GM10847 (cell line): Measurements from ENCODE around the gene TSGA10IP.

Experiments
- POLR2A ChIP-seq: IDR thresholded peaks from 2 replicates; pipeline ENCODE4 v1.6.1; 2011; ENCODE audit not compliant: insufficient read length; ENCODE audit errors: extremely low read depth

Gene TSGA10IP

DNA sequence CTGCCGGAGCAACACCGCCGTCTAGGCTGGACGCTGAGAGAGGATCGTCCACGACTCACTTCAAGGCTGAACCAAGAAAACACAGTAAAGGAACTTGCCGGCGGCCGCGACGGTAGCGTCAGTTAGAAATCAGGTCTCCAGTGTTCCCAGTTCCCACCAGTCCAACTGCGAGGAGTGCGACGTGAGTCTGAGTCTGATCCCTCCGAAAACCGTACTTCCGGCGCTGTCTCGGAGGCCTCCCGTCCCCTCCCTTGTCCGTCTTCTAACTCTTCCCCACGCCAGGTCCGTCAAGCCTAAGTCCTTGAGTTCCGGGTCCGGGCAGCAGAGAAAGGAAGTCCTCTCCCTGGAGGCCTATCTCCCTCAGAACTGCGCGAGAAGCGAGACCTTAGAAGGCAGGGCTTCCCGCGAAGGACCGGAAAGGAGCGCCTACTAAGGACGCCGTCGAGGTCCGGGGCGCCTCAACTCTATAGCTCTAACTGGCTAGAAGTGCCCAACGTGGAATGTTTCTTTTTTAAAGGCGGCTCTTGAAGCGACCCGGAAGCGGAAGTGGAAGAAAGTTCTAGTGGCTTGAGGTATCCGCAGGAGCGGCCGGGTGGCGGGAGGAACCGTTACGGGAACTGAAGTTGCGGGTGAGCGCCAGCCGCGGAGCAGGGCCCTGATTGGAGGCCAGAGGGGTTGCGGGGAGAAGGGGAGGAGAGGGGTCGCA, 56.8 kb downstream of the TSGA10IP start, which contains the start of the genes BANF1 and EIF1AD:
Gene BANF1 (plus strand): TSS at position 562 of the 706 bp plus-strand sequence. CDS start 748 bp downstream, outside the sequence.
Gene EIF1AD (minus strand): TSS at position 216 of the 706 bp plus-strand sequence. CDS start 1,768 bp downstream, outside the sequence.
- peak; percentile 75 for TF ChIP-seq POLR2A

DNA sequence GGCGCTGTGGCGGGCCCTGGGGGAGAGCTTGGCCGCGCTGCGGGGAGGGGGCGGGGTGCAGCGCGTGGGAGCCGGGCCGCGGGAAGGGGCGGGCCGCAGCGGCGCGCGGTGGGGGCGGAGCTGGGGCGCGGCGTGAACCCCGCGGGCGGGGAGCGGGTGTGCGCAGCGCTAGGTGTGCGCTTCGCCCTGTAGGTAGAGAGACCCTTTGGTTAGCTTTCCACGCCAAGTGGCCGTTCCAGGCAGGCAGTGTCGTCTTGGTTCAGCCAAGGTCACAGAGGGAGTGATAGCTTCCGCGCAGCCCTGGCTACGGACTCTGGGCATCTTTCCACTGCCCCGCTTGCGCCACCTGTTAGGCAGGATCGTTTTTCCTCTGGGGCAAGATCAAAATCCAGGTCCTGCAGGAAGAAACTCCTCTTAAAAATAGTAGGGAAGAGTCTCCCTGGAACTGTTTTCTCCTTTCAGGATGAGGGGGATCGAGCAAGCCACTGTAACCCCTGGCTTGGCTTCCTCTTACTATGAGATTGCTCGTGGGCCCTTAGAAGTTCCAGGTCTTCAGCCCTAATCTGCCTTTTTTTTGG, 57.5 kb downstream of the TSGA10IP start:
- TF ChIP-seq POLR2A = no peak

DNA sequence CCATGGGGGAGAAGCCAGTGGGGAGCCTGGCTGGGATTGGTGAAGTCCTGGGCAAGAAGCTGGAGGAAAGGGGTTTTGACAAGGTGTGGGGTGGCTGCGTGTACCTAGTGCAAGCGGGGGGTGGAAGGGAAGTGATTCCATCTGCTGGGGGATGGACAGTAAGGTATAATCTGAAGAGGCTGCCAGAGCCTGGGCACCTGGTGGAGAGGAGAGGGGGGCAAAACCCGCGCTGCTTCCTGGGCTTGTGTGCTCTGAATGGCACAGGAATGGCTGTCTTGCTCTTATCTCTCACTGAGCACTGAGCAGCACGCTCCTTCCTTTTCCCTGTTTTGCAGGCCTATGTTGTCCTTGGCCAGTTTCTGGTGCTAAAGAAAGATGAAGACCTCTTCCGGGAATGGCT, 58.0 kb downstream of the TSGA10IP start:
- no peak for TF ChIP-seq POLR2A

DNA sequence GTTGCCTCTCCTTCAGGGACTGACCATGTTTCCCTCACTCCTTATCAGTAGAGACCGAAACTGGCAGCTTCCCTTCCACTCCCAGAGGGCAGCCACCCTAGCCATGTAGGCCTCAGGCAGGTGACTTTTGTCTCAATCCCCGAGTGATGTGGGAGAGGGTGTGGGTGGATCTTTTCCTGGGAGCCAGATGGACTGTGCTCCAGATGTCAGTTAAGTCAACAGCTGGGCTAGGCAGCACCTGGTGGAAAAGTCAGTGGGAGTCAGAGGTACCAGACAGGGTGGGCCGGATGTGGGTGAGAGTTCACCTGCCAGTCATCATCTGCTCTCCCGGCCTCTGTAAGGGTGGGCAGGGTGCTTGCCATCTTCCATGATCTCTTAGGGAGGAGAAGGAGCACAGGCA, 58.9 kb downstream of the TSGA10IP start:
- TF ChIP-seq POLR2A = no peak

DNA sequence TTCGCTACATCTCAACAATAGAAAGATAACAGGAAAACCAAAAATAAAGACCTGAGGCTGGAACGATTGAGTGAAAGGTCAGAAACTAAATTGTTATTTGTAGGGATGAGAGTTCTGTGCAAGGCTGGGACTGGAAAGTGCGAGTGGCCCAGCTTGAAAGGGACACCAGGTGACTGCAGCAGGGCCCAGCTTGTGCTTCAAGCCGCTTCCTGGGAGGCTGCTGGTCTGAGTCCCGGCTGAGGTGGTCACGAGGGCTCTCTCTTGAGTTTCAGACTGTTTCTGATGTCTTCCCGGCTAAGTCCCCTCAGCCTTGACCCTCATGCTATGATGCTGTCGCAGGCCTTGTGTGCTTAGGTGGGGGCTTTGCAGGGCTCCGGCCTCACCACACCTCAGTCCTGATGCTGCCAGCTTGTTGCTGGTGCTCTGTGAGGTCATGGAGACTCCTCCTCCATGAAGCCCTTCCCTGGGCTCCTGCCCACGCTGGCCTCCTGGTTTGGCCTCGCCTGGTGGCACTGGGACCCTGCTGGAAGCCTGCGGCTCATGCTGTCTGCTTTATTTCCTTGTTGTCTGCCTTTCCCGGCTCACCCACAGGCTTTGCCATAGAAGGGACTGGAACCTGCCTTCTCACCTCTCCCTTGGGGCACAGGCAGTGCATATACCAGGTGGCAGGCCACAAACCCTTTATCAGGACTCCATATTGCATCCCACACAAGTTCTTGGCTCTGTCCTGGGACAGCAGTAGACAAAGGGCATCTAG, 61.0 kb downstream of the TSGA10IP start:
- TF ChIP-seq POLR2A = no peak

DNA sequence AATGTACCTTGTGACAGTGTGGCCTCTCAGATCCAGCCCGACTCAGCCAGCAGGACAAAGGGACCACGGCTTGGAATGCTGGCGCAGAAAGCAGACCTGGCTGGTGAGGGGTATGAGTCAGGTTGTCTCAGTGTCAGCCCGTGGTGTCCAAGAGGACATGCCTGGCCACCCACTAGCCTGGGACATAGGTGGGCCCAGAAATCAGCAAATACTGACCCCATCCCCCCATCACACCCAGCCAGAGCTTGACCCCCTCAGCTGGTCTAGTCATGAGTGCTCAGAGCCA, 61.6 kb downstream of the TSGA10IP start:
- no peak for TF ChIP-seq POLR2A

DNA sequence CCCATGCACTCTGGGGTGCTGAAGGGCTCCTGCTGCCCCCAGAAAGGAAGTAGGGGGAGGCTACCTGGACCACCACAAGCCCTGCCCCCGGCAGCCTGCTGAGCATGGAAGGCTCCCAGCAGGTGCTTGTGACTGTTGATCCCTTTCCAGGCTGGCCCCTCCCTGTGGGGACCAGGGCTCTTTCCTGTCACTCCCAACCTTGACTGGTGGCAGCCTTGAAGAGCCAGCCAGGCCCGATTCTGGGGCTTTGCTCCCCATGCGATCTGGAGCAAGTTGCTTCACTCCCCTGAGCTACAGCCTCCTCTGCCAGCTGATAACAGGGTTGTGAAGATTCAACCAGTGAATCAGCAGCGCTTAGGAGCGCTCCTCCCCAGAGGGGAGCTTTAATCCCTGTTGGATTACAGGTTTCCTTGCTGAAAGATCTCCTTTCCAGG, 61.9 kb downstream of the TSGA10IP start:
- TF ChIP-seq POLR2A = no peak

DNA sequence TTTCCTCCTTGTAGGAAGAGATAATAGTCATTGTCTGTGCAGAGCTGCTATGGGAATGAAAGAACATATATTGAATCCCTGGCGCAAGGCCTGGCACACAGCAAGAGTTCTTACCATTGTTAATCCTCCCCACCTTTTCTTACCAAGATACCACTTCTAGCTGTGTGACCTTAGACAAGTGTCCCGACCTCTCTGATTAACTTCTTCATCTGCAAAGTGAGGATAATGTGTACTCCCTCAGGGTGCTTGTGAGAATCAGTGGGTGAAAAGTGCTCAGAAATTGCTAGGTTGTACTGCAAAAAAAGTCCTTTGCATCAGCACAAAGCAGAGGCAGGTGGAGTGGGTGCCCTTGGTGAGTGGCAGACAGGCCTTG, 62.8 kb downstream of the TSGA10IP start:
- no peak for TF ChIP-seq POLR2A

DNA sequence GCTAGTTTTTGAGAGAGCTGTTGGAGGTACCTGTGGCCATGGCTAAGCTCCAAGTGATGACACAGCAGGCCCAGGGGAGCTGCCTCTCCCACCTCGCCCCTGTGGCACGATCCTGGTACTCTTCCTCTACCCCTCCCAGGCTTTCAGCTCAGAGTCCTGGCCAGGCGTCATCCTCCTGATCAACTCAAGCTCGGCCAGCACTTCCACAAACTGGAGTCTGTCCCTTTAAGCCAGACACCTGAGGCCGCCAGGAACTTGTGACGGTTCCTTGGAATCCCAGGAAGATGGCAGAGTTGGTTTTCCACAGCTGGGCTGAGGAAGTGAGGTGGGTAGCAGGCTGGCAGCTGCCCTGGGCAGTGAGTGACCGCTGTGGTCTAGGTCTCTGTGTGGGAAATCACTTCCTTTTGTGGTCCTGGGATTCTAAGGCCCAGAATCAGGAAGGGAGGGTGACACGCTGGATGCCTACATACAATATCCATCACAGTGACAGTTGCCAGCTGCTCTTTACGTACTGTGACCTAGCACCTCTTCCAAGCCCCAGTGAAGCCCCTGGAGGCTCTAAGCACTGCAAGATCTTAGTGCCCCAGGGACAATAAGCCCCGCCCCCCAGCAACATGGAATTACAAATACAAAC, 63.3 kb downstream of the TSGA10IP start:
- no peak for TF ChIP-seq POLR2A
